Testis (tissue), 2 donors: Measurements from ENCODE around the gene OR5B21.

Experiments
- POLR2A ChIP-seq: fragments of 450-650 bp; IDR thresholded peaks from one replicate; pipeline ENCODE4 v1.6.1; 2017; ENCODE audit warnings: antibody characterized with exemption, mild to moderate bottlenecking, moderate library complexity
- TF ChIP-seq, protein P1 (sequence below), 3 experiments: fragments of 450-650 bp in 2 of 3; fragments of 200-600 bp in 1 of 3; sonication (generic) in 1 of 3; IDR thresholded peaks; one replicate each; pipeline ENCODE4 v1.5.1; 2016 to 2019; ENCODE audit warnings: antibody characterized with exemption in 3 of 3, mild to moderate bottlenecking in 2 of 3, moderate library complexity in 1 of 3

GRCh38 chr11:58466293-58466692 is 41.6 kb downstream of the OR5B21 start:
- TF ChIP-seq POLR2A = no peak
- TF ChIP-seq, protein P1, sequence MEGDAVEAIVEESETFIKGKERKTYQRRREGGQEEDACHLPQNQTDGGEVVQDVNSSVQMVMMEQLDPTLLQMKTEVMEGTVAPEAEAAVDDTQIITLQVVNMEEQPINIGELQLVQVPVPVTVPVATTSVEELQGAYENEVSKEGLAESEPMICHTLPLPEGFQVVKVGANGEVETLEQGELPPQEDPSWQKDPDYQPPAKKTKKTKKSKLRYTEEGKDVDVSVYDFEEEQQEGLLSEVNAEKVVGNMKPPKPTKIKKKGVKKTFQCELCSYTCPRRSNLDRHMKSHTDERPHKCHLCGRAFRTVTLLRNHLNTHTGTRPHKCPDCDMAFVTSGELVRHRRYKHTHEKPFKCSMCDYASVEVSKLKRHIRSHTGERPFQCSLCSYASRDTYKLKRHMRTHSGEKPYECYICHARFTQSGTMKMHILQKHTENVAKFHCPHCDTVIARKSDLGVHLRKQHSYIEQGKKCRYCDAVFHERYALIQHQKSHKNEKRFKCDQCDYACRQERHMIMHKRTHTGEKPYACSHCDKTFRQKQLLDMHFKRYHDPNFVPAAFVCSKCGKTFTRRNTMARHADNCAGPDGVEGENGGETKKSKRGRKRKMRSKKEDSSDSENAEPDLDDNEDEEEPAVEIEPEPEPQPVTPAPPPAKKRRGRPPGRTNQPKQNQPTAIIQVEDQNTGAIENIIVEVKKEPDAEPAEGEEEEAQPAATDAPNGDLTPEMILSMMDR (IDR thresholded peaks at IDR 0.05) = no peak
